ENCODE results near the gene HEATR5B.
"Not testable (repeated sequence)": the region's sequence is repeated elsewhere in the genome, so short reads cannot be mapped to it uniquely, and the experiment has no call there.

The HEATR5B gene

DNA sequence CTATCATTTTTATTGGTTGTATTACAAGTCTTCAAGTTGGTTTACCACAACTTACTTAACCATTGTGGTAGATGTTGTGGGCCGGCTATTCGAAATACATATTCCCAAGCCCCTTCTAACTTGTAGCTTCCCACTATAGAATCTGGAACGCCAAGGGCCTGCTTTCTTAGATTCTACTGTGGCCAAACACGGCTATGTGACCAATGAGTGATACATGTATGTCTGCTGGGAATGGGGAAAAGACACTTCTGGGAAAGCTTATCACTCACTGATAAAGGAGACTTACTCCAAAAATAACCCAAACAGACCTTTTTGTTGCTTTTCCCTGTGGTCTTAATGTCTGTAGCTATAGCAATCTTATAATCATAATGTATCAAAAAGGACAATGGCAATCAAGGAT, 142.3 kb downstream of the HEATR5B start:
- no peak for DNase-seq (ENCODE audit: low read depth)

DNA sequence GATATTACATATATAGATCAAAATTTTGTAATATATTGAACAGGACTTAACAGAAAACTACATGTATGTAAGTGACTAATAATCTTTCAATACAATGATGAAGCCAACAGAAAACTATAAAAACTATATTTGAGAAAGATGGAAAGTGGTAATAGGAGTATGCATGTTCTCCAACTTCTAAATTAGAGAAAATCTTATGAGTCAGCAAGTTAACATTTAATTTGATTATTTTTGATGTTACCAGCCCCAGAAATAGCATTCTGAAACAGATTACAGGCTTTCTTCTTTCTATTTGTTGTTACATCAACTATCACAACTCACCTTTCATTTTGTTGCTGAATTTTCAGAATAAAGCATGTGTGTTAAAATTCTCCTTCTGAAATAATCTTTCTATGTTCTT, 147.6 kb downstream of the HEATR5B start:
- DNase-seq (ENCODE audit: low read depth): not testable (repeated sequence)

DNA sequence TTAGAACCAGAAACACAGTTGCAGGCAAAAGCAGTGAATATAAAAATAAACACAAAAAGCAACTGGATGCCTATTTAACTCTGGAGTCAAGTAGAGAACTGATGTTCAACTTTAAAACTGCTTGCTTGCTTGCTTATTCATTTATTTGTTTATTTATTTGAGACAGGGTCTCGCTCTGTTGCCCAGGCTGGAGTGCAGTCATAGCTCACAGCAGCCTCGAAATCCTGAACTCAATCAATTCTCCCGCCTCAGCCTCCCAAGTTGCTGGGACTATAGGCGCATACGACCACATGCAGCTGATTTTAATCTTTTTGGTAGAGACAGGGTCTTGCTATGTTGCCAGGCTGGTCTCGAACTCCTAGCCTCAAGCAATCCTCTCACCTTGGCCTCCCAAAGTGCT, 152.5 kb downstream of the HEATR5B start:
- DNase-seq (ENCODE audit: low read depth): not testable (repeated sequence)

Data from stromal cell of bone marrow (primary cell).